Activated CD4-positive, alpha-beta T cell treated with anti-CD3 and anti-CD28 coated beads, Interleukin-2, amount 10 ng/mL, durations not matched to agents 7 days and 5 days (primary cell): Measurements from ENCODE around the gene IL4R. TPM values are rescaled to one million over a fixed set of nuclear protein-coding genes. Genes with fewer than 3 reads are reported as not detected.

Experiments used
- CTCF ChIA-PET: fragments of 350-600 bp; sonication (Branson Sonifier 250); formaldehyde crosslinking; loops from one replicate; lab custom pipeline; 2021; ENCODE audit warnings: antibody characterized with exemption; lab: Charles Lee
- POLR2A ChIA-PET: fragments of 350-600 bp; sonication (Branson Sonifier 250); formaldehyde crosslinking; loops from one replicate; lab custom pipeline; 2021; ENCODE audit warnings: antibody characterized with exemption; lab: Charles Lee
- DNase-seq: peaks from one replicate; pipeline ENCODE4 v3.0.0-alpha.2; 2020
- H3K27ac Mint-ChIP-seq: one replicate; pipeline ENCODE4 v1.8.0; 2021; ENCODE audit warnings: mild to moderate bottlenecking, moderate library complexity, mixed read lengths
- H3K27me3 Mint-ChIP-seq: one replicate; pipeline ENCODE4 v1.8.0; 2021; ENCODE audit warnings: mixed read lengths
- H3K36me3 Mint-ChIP-seq: one replicate; pipeline ENCODE4 v1.8.0; 2021; ENCODE audit warnings: low read depth, mixed read lengths
- H3K4me1 Mint-ChIP-seq: one replicate; pipeline ENCODE4 v1.8.0; 2021; ENCODE audit warnings: mixed read lengths
- H3K4me3 Mint-ChIP-seq: one replicate; pipeline ENCODE4 v1.8.0; 2021; ENCODE audit warnings: mild to moderate bottlenecking, moderate library complexity, mixed read lengths
- H3K9me3 Mint-ChIP-seq: one replicate; pipeline ENCODE4 v1.8.0; 2021; ENCODE audit warnings: mixed read lengths
- total RNA-seq, 2 experiments: library from RNA; stranded (reverse); gene quantifications; one replicate each; pipeline ENCODE4 v1.2.3, GENCODE V29; 2021

Gene IL4R
- total RNA-seq, 2 experiments from 2014 or later: 242 to 262 TPM

- H3K27ac Mint-ChIP-seq: peak overlapping the region; percentile 15
- peaks cover 35% of the 10 kb centered on the region for H3K36me3 Mint-ChIP-seq
- POLR2A ChIA-PET: no interaction called here
- no peak overlapping the region for H3K4me3 Mint-ChIP-seq
- no peak for DNase-seq
- CTCF ChIA-PET: interaction anchor here (0.7 to 1.1 kb wide), 3 partner anchors 14 to 163 kb away, joined by 3 to 4 read pairs (median 3); no protein-coding TSS in a partner anchor
- H3K27me3 Mint-ChIP-seq: no peaks in the 10 kb centered on the region
- H3K9me3 Mint-ChIP-seq: peaks cover 17% of the 10 kb centered on the region
- H3K4me1 Mint-ChIP-seq: peaks cover 46% of the 10 kb centered on the region
Measured at GRCh38 chr16:27398894-27399853, 85.4 kb downstream of the IL4R start.

GRCh38 chr16:27399969-27400368 is 86.2 kb downstream of the IL4R start:
- Mint-ChIP-seq H3K4me1 (peaks cover 44% of the 10 kb centered on the region), H3K4me3 (no peak overlapping the region), H3K9me3 (peaks cover 9% of the 10 kb centered on the region), H3K27me3 (no peaks in the 10 kb centered on the region), H3K36me3 (peaks cover 33% of the 10 kb centered on the region), H3K27ac (no peak overlapping the region)
- DNase-seq: no peak
- ChIA-PET CTCF (interaction anchor here (1.3 to 3.0 kb wide), 3 partner anchors 8 to 16 kb away, joined by 5 to 17 read pairs (median 8); no protein-coding TSS in a partner anchor), POLR2A (no interaction called here)

GRCh38 chr16:27400751-27401620 is 87.2 kb downstream of the IL4R start:
- Mint-ChIP-seq H3K27me3 (no peaks in the 10 kb centered on the region), H3K9me3 (peaks cover 1% of the 10 kb centered on the region), H3K4me3 (peak overlapping the region; percentile 98), H3K36me3 (peaks cover 29% of the 10 kb centered on the region), H3K27ac (peak overlapping the region; percentile 98), H3K4me1 (peaks cover 48% of the 10 kb centered on the region)
- no peak for DNase-seq
- POLR2A ChIA-PET: no interaction called here
- CTCF ChIA-PET: interaction anchor here (0.6 to 3.0 kb wide), 12 partner anchors 9 to 728 kb away, joined by 3 to 17 read pairs (median 4); partner anchors contain the start of gene KATNIP

GRCh38 chr16:27401768-27402568 is 88.2 kb downstream of the IL4R start, which contains the start of gene IL21R:
TSS of gene IL21R (plus strand) at chr16:27402174. CDS start at chr16:27430072, 27,898 bp downstream.
- Mint-ChIP-seq H3K27ac (peak within 1 kb of the TSS; percentile 98), H3K4me1 (peaks cover 58% of the 10 kb centered on the region), H3K4me3 (peak within 1 kb of the TSS; percentile 98), H3K36me3 (peaks cover 37% of the 10 kb centered on the region), H3K27me3 (no peaks in the 10 kb centered on the region), H3K9me3 (no peaks in the 10 kb centered on the region)
- CTCF ChIA-PET: interaction anchor here (1.0 to 3.0 kb wide), 8 partner anchors 10 to 171 kb away, joined by 3 to 17 read pairs (median 4); no protein-coding TSS in a partner anchor
- peak; percentile 87 for DNase-seq
- POLR2A ChIA-PET: no interaction called here

- POLR2A ChIA-PET: no interaction called here
- Mint-ChIP-seq H3K36me3 (peaks cover 40% of the 10 kb centered on the region), H3K27ac (peak overlapping the region; percentile 98)
Measured at GRCh38 chr16:27402569-27402963, 88.8 kb downstream of the IL4R start.

GRCh38 chr16:27402964-27403600 is 89.3 kb downstream of the IL4R start:
- H3K36me3 Mint-ChIP-seq: peaks cover 45% of the 10 kb centered on the region
- H3K4me3 Mint-ChIP-seq: peak overlapping the region; percentile 98
- POLR2A ChIA-PET: no interaction called here
- H3K27ac Mint-ChIP-seq: peak overlapping the region; percentile 98
- H3K27me3 Mint-ChIP-seq: no peaks in the 10 kb centered on the region
- CTCF ChIA-PET: interaction anchor here (0.7 to 1.3 kb wide), 4 partner anchors 18 to 173 kb away, joined by 3 to 5 read pairs (median 4); no protein-coding TSS in a partner anchor
- peak; percentile 45 for DNase-seq
- H3K4me1 Mint-ChIP-seq: peaks cover 67% of the 10 kb centered on the region
- H3K9me3 Mint-ChIP-seq: no peaks in the 10 kb centered on the region

More at GRCh38 chr16:27402569-27402963, 88.8 kb downstream of the IL4R start:
- CTCF ChIA-PET: interaction anchor here (1.0 to 3.0 kb wide), 3 partner anchors 14 to 172 kb away, joined by 4 to 17 read pairs (median 4); no protein-coding TSS in a partner anchor
- Mint-ChIP-seq H3K4me3 (peak overlapping the region; percentile 98), H3K4me1 (peaks cover 63% of the 10 kb centered on the region), H3K9me3 (no peaks in the 10 kb centered on the region), H3K27me3 (no peaks in the 10 kb centered on the region)
- DNase-seq: no peak

GRCh38 chr16:27403601-27403992 is 89.8 kb downstream of the IL4R start:
- CTCF ChIA-PET: interaction anchor here (0.6 to 1.6 kb wide), 5 partner anchors 18 to 169 kb away, joined by 3 to 6 read pairs (median 5); no protein-coding TSS in a partner anchor
- POLR2A ChIA-PET: no interaction called here
- DNase-seq: no peak

GRCh38 chr16:27404163-27404823 is 90.5 kb downstream of the IL4R start:
- Mint-ChIP-seq H3K9me3 (no peaks in the 10 kb centered on the region), H3K4me3 (peak overlapping the region; percentile 98), H3K4me1 (peaks cover 69% of the 10 kb centered on the region), H3K27ac (peak overlapping the region; percentile 98), H3K36me3 (peaks cover 55% of the 10 kb centered on the region), H3K27me3 (no peaks in the 10 kb centered on the region)
- DNase-seq: no peak
- ChIA-PET CTCF (interaction anchor here (0.6 to 1.6 kb wide), 7 partner anchors 18 to 170 kb away, joined by 3 to 6 read pairs (median 5); no protein-coding TSS in a partner anchor), POLR2A (interaction anchor here (1.0 kb wide), 1 partner anchor 29 kb away, joined by 6 read pairs; no protein-coding TSS in a partner anchor)

More at GRCh38 chr16:27403601-27403992, 89.8 kb downstream of the IL4R start:
- Mint-ChIP-seq H3K4me3 (peak overlapping the region; percentile 98), H3K27me3 (no peaks in the 10 kb centered on the region), H3K9me3 (no peaks in the 10 kb centered on the region), H3K36me3 (peaks cover 50% of the 10 kb centered on the region), H3K27ac (peak overlapping the region; percentile 98), H3K4me1 (peaks cover 71% of the 10 kb centered on the region)

GRCh38 chr16:27405546-27406451 is 92.0 kb downstream of the IL4R start:
- Mint-ChIP-seq H3K9me3 (no peaks in the 10 kb centered on the region), H3K36me3 (peaks cover 69% of the 10 kb centered on the region)
- POLR2A ChIA-PET: interaction anchor here (1.0 kb wide), 1 partner anchor 170 kb away, joined by 3 read pairs; no protein-coding TSS in a partner anchor

More at GRCh38 chr16:27405546-27406451, 92.0 kb downstream of the IL4R start:
- Mint-ChIP-seq H3K4me3 (peak overlapping the region; percentile 98), H3K27ac (peak overlapping the region; percentile 71), H3K4me1 (peaks cover 73% of the 10 kb centered on the region), H3K27me3 (no peaks in the 10 kb centered on the region)
- CTCF ChIA-PET: interaction anchor here (0.7 to 4.2 kb wide), 11 partner anchors 10 to 164 kb away, joined by 3 to 14 read pairs (median 5); no protein-coding TSS in a partner anchor
- DNase-seq: peak; percentile 46
